Tibial artery (tissue), 4 donors: ENCODE results near the gene GLT8D2.
"Not testable (repeated sequence)": the region's sequence is repeated elsewhere in the genome, so short reads cannot be mapped to it uniquely, and the experiment has no call there.

Source experiments
- DNase-seq, 2 donors: peaks; one replicate each; pipeline ENCODE4 v3.0.0-alpha.2; 2019
- H3K27ac ChIP-seq, 2 donors: fragments of 200-600 bp; sonication (generic) in 1 of 2; 1 replicate in 1 of 2; 2 replicates in 1 of 2; pipeline ENCODE4 v1.5.1; 2018 to 2019; ENCODE audit warnings: mild to moderate bottlenecking in 1 of 2
- H3K27me3 ChIP-seq, 2 donors: fragments of 200-600 bp; sonication (generic) in 1 of 2; one replicate each; pipeline versions ENCODE4 v1.5.1 to v1.6.0; 2016 to 2019
- H3K36me3 ChIP-seq, 3 donors: fragments of 200-600 bp; sonication (generic) in 2 of 3; one replicate each; pipeline ENCODE4 v1.5.1; 2016 to 2019; ENCODE audit warnings: mild to moderate bottlenecking in 2 of 3
- H3K4me1 ChIP-seq, 4 donors: fragments of 200-600 bp; sonication (generic) in 2 of 4; 1 replicate in 3 of 4; 2 replicates in 1 of 4; pipeline ENCODE4 v1.5.1; 2016 to 2019
- H3K4me3 ChIP-seq, 2 donors: fragments of 200-600 bp; sonication (generic) in 1 of 2; 1 replicate in 1 of 2; 2 replicates in 1 of 2; pipeline ENCODE4 v1.5.1; 2018 to 2019; ENCODE audit warnings: mild to moderate bottlenecking in 2 of 2
- H3K9me3 ChIP-seq, 3 donors: fragments of 200-600 bp; sonication (generic) in 1 of 3; one replicate each; pipeline ENCODE4 v1.5.1; 2016 to 2019
- CTCF ChIP-seq, 2 experiments: fragments of 200-600 bp in 1 of 2; fragments of 450-650 bp in 1 of 2; IDR thresholded peaks; one replicate each; pipeline ENCODE4 v1.5.1; 2017 to 2019; ENCODE audit warnings: antibody characterized with exemption in 2 of 2, mild to moderate bottlenecking in 1 of 2, moderate library complexity in 1 of 2
- intact Hi-C: fragments of 100-400 bp; cut with DNase I; formaldehyde crosslinking; loops from one replicate; pipeline ENCODE4 v1.15.0; 2023; ENCODE audit warnings: low total_unique reads

The GLT8D2 gene

DNA sequence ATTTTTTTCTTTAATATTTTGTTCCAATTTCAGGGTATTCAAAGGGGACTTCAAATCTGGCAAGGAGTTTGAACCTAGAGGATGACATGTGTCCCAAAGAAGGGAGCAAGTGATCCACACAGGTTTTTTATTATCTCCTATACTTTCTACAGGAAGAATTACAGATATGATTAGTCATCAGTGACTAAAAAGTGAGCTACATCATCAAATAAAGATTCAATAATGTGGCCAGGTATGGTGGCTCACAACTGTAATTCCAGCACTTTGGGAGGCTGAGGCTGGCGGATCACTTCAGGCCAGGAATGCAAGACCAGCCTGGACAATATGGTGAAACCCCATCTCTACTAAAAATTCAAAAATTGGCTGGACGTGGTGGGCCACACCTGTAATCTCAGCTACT lies 24.2 kb downstream of the GLT8D2 start:
- H3K9me3 ChIP-seq: no peaks in the 10 kb centered on the region
- no peak for DNase-seq
- peaks cover 0 to 6% (median 0%) of the 10 kb centered on the region in 4 donors for H3K4me1 ChIP-seq
- no peak overlapping the region for H3K27ac ChIP-seq
- no peaks in the 10 kb centered on the region for H3K36me3 ChIP-seq
- H3K27me3 ChIP-seq: no peaks in the 10 kb centered on the region
- TF ChIP-seq CTCF (IDR thresholded peaks at IDR 0.05): no peak
- intact Hi-C loops: no loop called here
- no peak overlapping the region for H3K4me3 ChIP-seq

- DNase-seq: no peak
- intact Hi-C loops: no loop called here
These were observed 25.6 kb downstream of the GLT8D2 start for GRCh38 chr12:104024348-104024747.

GRCh38 chr12:104023710-104024109 lies 26.3 kb downstream of the GLT8D2 start:
- intact Hi-C loops: no loop called here
- Histone ChIP-seq H3K27me3 (no peaks in the 10 kb centered on the region), H3K27ac (no peak overlapping the region), H3K36me3 (no peaks in the 10 kb centered on the region), H3K4me3 (no peak overlapping the region), H3K9me3 (no peaks in the 10 kb centered on the region), H3K4me1 (peaks cover 0 to 6% (median 0%) of the 10 kb centered on the region in 4 donors)
- no peak for TF ChIP-seq CTCF (IDR thresholded peaks at IDR 0.05)
- no peak for DNase-seq

More at GRCh38 chr12:104024348-104024747, 25.6 kb downstream of the GLT8D2 start:
- H3K27ac ChIP-seq: no peak overlapping the region
- no peaks in the 10 kb centered on the region for H3K36me3 ChIP-seq
- TF ChIP-seq CTCF (IDR thresholded peaks at IDR 0.05): no peak
- no peaks in the 10 kb centered on the region for H3K27me3 ChIP-seq
- H3K9me3 ChIP-seq: no peaks in the 10 kb centered on the region
- H3K4me3 ChIP-seq: no peak overlapping the region
- peaks cover 0 to 6% (median 0%) of the 10 kb centered on the region in 4 donors for H3K4me1 ChIP-seq

- H3K27me3 ChIP-seq: no peaks in the 10 kb centered on the region
- no peak for DNase-seq
These were observed 27.2 kb downstream of the GLT8D2 start for GRCh38 chr12:104022786-104023185.

GRCh38 chr12:104021862-104022261 lies 28.1 kb downstream of the GLT8D2 start:
- H3K4me3 ChIP-seq, H3K27ac ChIP-seq, H3K4me1 ChIP-seq, H3K9me3 ChIP-seq, H3K27me3 ChIP-seq, DNase-seq, H3K36me3 ChIP-seq, intact Hi-C loops: not testable (repeated sequence)

More at GRCh38 chr12:104022786-104023185, 27.2 kb downstream of the GLT8D2 start:
- no peaks in the 10 kb centered on the region for H3K9me3 ChIP-seq
- intact Hi-C loops: no loop called here
- no peak overlapping the region for H3K4me3 ChIP-seq
- H3K36me3 ChIP-seq: no peaks in the 10 kb centered on the region
- H3K27ac ChIP-seq: no peak overlapping the region
- peaks cover 0 to 6% (median 0%) of the 10 kb centered on the region in 4 donors for H3K4me1 ChIP-seq
- no peak for TF ChIP-seq CTCF (IDR thresholded peaks at IDR 0.05)

DNA sequence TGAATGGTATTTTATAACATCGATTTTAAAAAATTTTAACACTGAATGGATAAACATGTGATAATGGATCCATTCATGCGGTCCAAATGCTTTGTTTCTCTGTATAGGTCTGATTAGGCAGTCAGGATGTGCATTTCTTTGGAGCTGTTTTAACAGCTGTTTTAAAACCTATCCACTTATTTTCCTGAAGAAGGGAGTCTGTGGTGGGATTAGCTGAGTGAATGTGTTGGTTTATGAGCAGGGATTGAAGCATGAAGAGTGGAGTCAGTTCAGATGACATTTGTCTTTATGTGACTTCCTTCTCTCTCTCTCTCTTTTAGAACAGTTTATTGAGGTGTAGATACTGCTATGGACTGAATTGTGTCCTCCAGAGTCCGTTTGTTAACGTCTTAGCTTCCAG lies 37.7 kb downstream of the GLT8D2 start:
- intact Hi-C loops: no loop called here
- H3K36me3 ChIP-seq: peaks cover 9 to 25% (median 21%) of the 10 kb centered on the region in 3 donors
- H3K4me3 ChIP-seq: no peak overlapping the region
- H3K9me3 ChIP-seq: no peaks in the 10 kb centered on the region
- no peaks in the 10 kb centered on the region for H3K27me3 ChIP-seq
- H3K4me1 ChIP-seq: no peaks in the 10 kb centered on the region
- TF ChIP-seq CTCF (IDR thresholded peaks at IDR 0.05): no peak
- no peak for DNase-seq
- H3K27ac ChIP-seq: no peak overlapping the region
